Measurements from ENCODE around the gene CTU1.

Gene CTU1

DNA sequence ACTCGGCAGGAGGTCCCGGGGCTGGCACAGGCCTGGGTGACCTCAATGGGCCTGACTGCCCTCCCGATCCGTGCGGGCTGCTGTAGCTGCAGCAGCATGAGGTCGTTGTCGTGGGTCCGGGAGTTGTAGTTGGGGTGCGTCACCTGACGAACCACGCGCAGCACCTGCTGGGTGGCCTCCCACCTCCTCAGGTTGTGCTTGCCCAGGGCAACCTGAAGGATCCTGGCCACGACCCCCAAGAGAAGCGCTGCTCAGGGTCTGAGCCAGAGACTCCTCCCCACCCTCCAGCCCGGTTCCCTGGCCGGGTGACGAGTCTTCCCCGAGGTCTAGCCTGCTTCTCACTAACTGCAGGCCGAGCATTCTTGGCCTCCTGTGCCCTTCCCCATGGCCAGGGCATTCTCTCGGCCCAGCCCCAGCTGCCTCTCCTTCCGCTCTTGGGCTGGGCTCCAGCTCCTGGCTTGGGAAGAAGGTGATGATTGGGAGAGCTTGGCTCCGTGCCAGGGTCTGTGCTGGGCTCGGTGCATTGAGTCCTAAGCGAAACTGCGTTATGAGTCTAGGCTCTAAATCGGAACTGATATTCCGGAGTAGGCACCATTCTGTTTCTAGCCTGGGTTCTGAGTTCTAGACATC, 28.6 kb downstream of the CTU1 start:
- DNase-seq = no peak

DNA sequence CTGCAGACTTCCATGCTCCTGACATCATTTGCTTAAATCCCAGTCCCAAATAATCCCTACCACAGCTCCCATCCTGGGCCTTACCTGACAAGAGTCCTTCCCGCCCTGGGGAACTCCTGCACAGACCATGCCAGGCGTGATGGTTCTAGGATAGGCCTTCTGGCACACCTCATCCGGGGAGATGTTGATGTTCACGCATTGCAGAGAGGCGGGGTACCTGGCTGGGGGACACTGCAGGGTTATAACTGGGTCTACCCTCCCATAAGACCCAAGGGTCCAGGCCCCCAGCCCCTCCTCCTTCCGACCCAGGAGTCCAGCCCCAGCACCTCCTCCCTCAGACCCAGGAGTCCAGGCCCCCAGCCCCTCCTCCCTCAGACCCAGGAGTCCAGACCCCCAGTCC, 29.5 kb downstream of the CTU1 start:
- no peak for DNase-seq

DNA sequence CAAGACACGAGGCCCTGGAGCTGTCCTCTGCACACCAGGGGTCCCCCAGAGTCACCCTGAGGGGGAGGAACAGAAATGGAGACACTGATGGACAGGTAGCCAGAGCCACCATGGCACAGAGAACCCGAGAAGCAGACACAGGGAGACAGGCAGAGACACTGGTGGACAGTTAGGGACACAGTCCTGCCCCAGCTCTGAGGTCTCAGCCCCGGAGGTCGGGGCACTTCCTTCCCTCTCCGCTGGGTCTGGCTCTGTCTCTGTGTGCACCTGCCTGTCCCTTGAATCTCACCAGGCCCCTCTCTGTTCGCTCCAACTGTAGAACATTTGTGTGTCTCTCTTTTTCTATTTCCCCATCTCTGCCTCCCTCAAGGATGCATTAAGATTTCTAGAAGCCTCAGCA, 30.1 kb downstream of the CTU1 start:
- no peak for DNase-seq

DNA sequence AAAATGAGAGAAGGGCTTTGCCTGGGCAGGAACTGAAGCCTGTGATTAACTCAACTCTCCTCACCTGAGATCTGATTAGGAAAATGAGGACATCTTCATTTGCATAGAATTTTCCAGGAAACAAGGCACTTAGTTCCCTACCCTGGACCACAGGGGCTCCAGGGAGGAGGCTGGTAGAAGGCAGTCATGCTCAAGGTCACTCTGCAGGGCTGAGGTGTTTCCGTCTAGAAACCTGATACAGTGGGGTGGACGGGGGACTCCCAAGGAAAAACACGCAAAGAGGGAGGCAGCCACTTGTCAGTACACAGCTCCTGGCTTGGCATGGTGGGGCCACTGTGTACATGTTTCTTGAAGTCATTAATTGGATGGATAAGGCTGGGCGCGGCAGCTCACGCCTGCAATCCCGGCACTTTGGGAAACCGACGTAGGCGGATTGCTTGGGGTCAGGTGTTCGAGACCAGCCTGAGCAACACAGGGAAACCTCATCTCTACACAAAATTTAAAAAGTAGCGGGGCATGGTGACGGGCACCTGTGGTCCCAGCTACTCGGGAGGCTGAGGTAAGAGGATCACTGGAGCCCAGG, 31.5 kb downstream of the CTU1 start:
- DNase-seq = no peak

DNA sequence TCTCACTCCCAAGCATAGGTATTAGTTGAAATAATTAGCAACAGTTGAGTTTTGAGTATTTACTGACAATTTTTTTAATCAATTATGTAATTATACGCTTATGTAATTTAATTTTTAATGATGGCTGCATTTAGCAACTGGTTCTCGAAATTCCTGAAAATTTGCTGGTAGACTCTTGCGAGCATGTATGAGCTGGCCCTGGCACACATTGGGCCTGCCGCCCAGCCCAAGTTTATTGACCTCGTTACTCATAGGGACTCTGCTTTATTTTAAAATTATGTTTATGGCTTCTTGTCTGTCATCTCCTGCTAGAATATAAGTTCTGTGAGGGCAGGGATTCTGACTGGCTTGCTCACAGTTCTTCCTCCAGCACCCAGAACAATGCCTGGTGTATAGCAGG, 32.2 kb downstream of the CTU1 start:
- no peak for DNase-seq

DNA sequence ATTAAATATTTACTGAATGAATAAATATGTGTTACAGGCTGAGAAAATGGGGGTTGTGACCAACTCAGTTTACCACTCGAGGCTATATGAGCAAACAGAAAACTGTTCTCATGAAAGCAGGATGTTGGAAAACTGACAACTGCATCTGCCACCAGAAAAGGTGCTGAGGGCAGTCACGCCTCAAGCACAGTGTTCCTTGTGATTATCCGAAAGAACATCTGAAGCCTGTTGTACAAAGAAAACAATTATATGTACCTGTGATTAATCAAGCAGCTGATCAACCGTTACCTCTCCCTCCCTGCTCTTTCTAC, 37.2 kb downstream of the CTU1 start:
- no peak for DNase-seq

DNA sequence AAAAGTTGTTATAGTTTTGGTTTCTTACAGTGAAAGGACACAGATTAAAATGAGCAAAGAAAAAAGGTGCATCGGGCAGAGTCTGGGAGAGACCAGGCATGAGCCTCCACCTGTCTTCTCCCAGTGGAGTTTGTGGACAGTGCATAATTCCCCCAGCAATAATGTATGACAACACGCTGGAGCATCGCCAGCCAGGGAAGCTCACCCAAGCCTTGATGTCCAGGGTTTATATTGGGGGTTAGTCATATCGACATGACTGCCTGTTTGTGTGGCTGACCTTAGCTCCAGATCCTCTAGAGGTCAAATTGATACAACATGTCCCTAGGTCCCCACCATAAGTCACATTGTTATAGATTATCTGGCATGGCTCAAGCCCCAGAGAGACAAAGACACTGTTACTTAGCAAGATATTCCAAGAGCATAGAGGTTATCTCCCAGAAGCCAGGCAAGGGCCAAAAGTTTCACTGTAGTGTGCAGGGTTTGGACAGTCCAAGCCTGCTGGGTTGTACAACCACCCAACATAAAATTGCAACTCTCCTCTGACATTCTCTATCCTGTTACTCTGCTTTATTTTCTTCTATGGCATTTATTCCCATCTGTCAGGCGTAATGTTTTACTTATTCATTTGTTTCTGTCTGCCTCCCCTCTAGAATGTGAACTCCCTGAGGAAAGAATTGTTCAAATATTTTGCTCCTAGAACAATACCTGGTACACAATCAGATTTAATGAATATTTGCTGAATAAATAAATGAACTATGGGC, 37.7 kb downstream of the CTU1 start:
- DNase-seq = peak; percentile 10

DNA sequence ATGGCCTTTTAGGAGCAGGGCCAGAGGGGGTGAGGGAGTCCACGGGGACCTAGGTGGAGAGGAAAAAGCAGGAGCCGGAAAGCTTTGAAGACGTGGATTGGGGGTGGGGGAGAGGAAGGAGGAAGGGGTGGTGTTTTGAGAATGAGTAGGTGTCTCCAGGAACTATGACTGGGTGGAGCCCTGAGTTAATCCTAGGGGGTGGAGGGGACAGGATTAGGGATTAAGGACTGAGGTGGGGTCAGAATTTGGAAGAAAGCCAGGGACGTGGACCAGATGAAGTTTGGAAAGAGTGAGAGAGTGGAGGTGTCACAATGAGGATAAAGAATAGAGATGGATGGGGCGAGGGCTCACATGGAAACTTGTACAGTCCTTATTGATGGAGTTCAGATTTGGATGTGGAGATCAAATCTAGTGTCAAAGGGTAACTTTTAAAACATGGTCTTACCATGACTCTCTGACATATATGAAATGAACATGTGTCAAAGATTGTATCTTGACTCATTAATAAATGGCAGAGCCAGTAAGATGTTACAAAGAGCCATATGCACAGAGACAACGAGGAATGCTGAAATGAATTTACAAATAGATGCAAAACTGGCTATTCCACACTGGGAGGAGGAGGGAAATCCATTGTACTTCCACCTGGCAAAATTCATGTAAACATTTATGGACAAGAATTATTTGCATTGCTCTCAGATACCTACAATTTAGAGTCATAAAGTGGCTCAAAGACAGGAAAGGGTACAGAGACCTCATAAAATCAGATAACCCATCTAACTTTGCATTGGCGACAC, 41.6 kb downstream of the CTU1 start:
- DNase-seq = no peak

DNA sequence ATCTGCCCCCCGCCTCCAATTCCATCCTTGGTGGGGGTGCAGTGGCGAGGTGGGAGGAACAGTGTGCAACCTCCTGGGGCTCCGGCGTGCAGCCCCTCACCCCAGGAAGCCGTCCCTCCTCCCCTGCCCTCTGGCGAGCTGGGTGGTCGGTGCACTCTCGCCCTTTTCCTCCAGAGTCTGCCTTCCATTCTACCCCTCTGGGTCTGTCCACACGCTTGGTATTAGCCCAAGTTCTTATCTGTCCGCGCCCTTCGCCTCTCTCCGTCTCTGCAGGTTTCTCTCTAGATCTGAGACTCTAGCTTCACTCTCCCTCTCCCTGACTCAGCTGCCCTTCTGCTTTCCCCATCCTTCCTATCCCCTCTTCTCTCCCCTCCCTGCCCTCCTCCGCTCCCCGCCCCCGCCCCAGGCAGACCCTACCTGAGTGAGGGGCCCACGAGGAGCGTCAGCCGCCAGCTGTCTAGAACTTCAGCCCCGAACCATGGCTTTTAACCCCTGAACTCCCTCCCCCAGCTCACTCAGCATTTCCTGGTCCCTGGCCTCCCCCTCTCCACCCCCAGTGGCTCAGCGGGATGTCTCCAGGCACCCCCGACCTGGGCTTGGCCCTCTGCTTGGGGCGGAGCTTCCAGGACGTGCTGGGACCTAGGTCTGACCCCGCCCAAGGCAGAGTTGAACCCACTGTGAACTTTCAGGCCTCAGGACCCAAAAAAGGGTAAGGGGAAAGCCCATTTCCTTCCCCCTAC, 42.8 kb downstream of the CTU1 start:
- no peak for DNase-seq

DNA sequence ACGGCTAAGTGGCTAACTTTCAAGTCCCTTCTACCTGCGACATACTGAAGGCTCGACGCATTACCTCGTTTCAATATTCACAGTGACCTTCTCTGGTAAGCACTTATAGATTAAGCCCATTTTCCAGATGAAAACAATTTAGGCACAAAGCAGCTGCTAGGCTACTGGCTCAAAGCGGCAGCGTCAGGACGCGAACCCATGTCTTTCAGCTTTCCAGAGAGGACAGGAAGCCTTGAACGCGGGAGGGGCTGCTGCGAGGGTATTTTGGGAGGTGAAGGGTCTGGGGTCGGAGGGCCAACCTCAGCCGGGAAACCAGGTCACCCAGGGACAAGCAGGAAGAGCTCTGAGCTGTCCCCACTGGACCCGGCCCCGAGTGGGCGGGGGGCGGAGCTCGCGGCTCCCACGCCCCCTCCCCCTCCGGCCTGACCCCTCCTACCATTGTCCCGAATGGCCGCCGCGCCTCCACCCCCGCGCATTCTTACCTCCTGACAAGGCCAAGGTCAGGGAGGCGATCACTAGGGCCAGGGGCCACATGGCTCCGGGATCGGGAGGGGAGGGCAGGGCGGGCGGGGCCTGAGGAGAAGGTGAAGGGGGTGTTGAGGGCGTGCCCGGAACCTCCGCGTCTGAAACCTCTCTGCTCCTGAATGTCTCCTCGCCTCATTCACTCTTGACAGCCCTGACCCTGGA, 43.5 kb downstream of the CTU1 start, which contains the start of gene KLK13:
TSS of gene KLK13 (minus strand) at position 559 of the 687 bp plus-strand sequence. CDS start at position 534, 25 bp downstream.
- no peak for DNase-seq

DNA sequence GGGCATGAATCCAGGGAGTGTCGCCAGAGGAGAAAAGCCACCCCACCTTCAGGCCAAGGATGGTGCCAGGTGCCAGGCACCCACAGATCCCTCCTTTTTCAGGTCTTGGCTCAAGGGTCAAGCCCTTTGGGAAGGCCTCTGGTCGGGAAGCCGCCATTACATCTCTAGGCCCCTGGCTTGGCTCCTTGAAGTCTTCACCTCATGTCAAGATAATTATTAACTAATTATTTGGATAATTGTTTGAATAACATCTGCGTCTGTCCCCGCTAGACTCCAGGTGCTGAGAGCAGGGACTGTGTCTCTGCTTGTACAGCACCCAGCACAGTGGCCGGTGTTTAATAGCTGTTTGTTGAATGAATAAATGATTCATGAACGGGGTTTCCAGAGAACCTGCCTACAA, 44.5 kb downstream of the CTU1 start:
- DNase-seq = no peak

DNA sequence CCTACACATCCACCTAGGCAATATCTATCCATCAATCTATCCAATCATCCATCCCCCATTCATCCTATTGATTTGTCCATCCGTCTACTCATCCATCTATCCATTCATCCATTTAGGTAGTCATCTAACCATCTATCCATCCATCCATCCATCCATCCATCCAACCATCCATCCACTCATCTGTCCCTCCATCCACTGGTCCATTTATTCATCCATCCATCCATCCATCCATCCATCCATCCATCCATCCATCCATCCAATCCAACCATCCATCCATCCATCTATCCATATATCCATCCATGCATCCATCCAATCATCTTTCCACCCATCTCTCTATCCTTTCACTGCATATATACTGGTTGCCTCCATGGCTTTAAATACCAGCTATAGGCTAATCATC, 47.2 kb downstream of the CTU1 start:
- DNase-seq = no peak

DNA sequence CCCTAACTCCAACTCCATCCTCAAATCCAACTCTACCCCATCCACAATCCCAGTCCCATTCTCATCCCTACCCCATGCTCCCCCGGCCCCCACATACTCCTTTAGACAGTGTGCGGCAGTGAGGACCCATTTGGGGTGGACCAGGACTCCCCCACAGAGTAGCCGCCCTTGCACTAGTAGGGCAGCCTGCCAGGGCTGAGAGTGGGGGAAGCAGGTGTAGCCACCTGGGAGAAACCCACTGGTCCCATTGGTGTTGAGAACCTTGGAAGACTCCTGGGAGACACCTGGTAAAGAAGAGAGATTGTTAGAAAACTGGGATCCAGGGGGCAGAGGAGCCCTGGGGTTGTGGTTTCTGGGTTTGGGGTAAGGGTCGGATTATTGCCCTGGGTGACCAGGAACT, 47.9 kb downstream of the CTU1 start:
- DNase-seq = no peak

DNA sequence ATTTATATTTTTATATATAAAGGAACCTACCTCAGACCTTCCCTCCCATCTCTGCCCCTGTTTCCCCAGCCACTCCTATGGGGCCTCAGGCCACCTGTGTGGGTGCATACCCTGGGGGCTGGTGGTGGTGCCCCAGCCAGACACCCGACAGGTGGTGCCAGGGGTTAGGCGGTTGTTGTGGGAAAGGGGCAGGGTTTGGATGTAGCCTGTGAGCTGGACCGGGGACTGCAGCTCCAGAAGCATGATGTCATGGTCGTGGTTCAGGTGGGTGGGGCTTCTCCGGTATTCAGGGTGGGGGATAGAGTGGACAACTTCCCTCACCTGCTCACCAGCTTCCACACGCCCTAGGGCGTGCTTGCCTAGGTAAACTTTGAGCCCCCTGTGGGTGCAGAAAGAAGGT, 48.5 kb downstream of the CTU1 start:
- DNase-seq = no peak

DNA sequence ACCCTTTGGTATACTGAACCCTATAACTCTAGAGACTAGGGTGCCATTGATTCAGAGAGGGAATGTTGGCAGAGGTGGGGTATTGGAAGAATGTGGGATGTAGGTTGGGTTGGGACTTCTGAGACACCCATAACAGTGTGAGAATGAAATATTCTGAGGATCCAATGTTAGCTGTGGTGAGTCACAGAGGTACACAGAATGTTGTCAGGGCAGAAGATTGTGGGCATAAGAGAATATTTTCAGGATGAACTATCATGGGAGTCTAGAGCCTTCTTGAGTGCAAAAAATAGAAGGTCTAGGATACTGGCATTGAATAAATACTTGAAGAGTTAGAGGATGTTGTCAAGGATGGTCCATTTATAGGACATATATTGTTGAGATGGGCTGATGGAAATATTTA, 52.3 kb downstream of the CTU1 start:
- DNase-seq = no peak

Measured in NCI-H1092 treated with DMSO at 0.1 percent for 48 hours (cell line).